Renal pelvis (tissue), 12 donors: ENCODE results near the gene B3GLCT. TPM values are rescaled to one million over a fixed set of nuclear protein-coding genes. Genes with fewer than 3 reads are reported as not detected.
A peak's percentile ranks its signal among the peaks of the same experiment; 100 is the strongest.

Experiments
- DNase-seq: peaks from one replicate; pipeline ENCODE4 v3.0.0-alpha.2; 2013
- long read RNA-seq, 16 experiments: transcript quantifications; one replicate each; lab custom pipeline, GENCODE V29; 2026
- polyA plus RNA-seq, 3 donors: library from polyadenylated mRNA; unstranded; fragments of 120-200 nt; gene quantifications; one replicate each; pipeline ENCODE4 v1.2.1, GENCODE V29; 2013; ENCODE audit not compliant: insufficient read length in 3 of 3

The B3GLCT gene
- polyA plus RNA-seq = 10 to 100 TPM; 16.7 to 22.1 (median 16.8) TPM
- long read RNA-seq, donor 1, full-length matches to known transcripts = 5 of 5 reads
- long read RNA-seq, donor 1, partial matches to known transcripts = 0 of 5 reads
- long read RNA-seq, donor 1, other reads (novel, unspliced or antisense) = 0 of 5 reads
- long read RNA-seq, donor 2, full-length matches to known transcripts = 7 of 40 reads
- long read RNA-seq, donor 2, partial matches to known transcripts = 33 of 40 reads
- long read RNA-seq, donor 2, other reads (novel, unspliced or antisense) = 0 of 40 reads
- long read RNA-seq, donor 3, full-length matches to known transcripts = 6 of 6 reads
- long read RNA-seq, donor 3, partial matches to known transcripts = 0 of 6 reads
- long read RNA-seq, donor 3, other reads (novel, unspliced or antisense) = 0 of 6 reads
- long read RNA-seq, donor 4, full-length matches to known transcripts = 3 of 3 reads
- long read RNA-seq, donor 4, partial matches to known transcripts = 0 of 3 reads
- long read RNA-seq, donor 4, other reads (novel, unspliced or antisense) = 0 of 3 reads
- long read RNA-seq, donor 5, full-length matches to known transcripts = 2 of 2 reads
- long read RNA-seq, donor 5, partial matches to known transcripts = 0 of 2 reads
- long read RNA-seq, donor 5, other reads (novel, unspliced or antisense) = 0 of 2 reads
- long read RNA-seq, donor 6, full-length matches to known transcripts = 2 of 2 reads
- long read RNA-seq, donor 6, partial matches to known transcripts = 0 of 2 reads
- long read RNA-seq, donor 6, other reads (novel, unspliced or antisense) = 0 of 2 reads
- long read RNA-seq, donor 7, full-length matches to known transcripts = 10 of 10 reads
- long read RNA-seq, donor 7, partial matches to known transcripts = 0 of 10 reads
- long read RNA-seq, donor 7, other reads (novel, unspliced or antisense) = 0 of 10 reads
- long read RNA-seq, donor 8, full-length matches to known transcripts = 1 of 1 reads
- long read RNA-seq, donor 8, partial matches to known transcripts = 0 of 1 reads
- long read RNA-seq, donor 8, other reads (novel, unspliced or antisense) = 0 of 1 reads
- long read RNA-seq, donor 9, full-length matches to known transcripts = 6 of 6 reads
- long read RNA-seq, donor 9, partial matches to known transcripts = 0 of 6 reads
- long read RNA-seq, donor 9, other reads (novel, unspliced or antisense) = 0 of 6 reads
- long read RNA-seq, donor 10, full-length matches to known transcripts = 4 of 4 reads
- long read RNA-seq, donor 10, partial matches to known transcripts = 0 of 4 reads
- long read RNA-seq, donor 10, other reads (novel, unspliced or antisense) = 0 of 4 reads
- long read RNA-seq, donor 11, full-length matches to known transcripts = 4 of 4 reads
- long read RNA-seq, donor 11, partial matches to known transcripts = 0 of 4 reads
- long read RNA-seq, donor 11, other reads (novel, unspliced or antisense) = 0 of 4 reads
- long read RNA-seq, donor 12, full-length matches to known transcripts = 6 of 6 reads
- long read RNA-seq, donor 12, partial matches to known transcripts = 0 of 6 reads
- long read RNA-seq, donor 12, other reads (novel, unspliced or antisense) = 0 of 6 reads
- long read RNA-seq, donor 13, full-length matches to known transcripts = 3 of 3 reads
- long read RNA-seq, donor 13, partial matches to known transcripts = 0 of 3 reads
- long read RNA-seq, donor 13, other reads (novel, unspliced or antisense) = 0 of 3 reads
- long read RNA-seq, donor 14 = 0 reads
- long read RNA-seq, donor 15, full-length matches to known transcripts = 4 of 4 reads
- long read RNA-seq, donor 15, partial matches to known transcripts = 0 of 4 reads
- long read RNA-seq, donor 15, other reads (novel, unspliced or antisense) = 0 of 4 reads
- long read RNA-seq, donor 16, full-length matches to known transcripts = 6 of 6 reads
- long read RNA-seq, donor 16, partial matches to known transcripts = 0 of 6 reads
- long read RNA-seq, donor 16, other reads (novel, unspliced or antisense) = 0 of 6 reads

DNA sequence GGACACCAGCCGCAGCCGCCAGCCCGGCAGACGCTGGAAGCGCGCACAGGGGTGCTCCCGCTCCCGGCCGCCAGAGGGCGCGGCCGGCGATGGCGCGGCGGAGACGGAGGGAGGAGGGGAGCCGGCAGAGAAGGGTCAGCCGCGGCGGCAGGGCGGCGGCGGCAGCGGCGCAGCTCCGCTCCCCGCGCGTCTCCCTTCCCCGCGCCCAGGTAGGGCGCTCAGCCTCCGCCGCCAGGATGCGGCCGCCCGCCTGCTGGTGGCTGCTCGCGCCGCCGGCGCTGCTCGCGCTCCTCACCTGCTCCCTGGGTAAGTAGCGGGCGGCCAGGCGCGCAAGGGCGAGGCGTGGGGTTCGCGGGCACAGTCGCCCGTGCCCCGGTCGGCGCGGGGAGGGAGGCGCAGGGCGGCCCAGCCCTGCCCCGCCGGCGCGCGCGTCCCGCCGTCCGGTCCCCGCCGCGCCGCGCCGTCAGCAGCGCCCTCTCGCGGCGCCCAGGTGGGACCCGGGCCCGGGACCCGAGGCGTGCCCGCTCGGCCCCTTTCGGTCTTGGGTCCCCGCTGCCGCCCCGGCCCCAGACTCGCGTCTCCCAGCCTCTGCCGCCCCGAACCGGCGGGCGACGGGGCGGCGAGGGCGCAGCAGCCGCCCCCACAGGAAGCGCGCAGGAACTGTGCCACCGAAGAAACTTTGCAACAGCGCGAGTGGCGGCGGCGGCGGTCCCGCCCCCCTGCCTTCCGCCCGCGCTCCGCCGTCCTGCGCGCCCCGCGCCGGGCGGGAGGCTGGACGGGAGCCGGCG, at the start of gene B3GLCT:
TSS of gene B3GLCT (plus strand) at position 127 of the 788 bp plus-strand sequence. CDS start at position 237, 110 bp downstream.
- DNase-seq = peak; percentile 83

DNA sequence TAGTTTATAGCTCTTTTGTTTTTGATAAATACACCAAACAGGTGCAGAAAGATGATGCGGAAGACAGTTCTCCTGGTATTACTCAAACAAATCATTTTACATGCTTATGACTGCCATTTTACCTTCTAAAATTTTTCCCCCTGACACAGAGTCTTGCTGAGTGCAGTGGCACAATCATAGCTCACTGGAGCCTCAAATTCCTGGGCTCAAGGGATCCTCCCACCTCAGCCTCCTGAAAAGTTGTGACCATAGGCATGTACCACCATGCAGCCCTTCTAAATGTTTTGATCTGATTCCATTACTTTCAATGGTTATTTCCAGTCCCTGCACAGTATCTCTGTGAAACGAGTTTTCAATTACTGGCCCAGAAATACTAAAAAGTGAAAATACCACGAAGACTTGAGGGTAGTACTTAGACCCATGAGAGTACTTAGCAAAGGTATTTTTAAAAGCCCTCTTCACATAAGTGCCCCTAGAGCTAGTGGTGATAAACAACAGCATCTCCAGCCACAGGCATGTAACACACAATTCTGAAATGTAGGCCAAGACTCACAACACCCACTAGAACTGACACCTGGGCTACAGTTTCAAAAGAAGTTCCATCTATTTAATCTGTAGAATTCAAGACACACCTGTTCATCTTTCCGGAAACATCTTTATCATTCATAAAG, 49.3 kb upstream of the B3GLCT start:
- no peak for DNase-seq

GRCh38 chr13:31151837-31152236, 47.9 kb upstream of the B3GLCT start:
- no peak for DNase-seq

- no peak for DNase-seq
Observed at GRCh38 chr13:31154939-31155338, 44.8 kb upstream of the B3GLCT start.

GRCh38 chr13:31159306-31159705, 40.5 kb upstream of the B3GLCT start:
- no peak for DNase-seq

DNA sequence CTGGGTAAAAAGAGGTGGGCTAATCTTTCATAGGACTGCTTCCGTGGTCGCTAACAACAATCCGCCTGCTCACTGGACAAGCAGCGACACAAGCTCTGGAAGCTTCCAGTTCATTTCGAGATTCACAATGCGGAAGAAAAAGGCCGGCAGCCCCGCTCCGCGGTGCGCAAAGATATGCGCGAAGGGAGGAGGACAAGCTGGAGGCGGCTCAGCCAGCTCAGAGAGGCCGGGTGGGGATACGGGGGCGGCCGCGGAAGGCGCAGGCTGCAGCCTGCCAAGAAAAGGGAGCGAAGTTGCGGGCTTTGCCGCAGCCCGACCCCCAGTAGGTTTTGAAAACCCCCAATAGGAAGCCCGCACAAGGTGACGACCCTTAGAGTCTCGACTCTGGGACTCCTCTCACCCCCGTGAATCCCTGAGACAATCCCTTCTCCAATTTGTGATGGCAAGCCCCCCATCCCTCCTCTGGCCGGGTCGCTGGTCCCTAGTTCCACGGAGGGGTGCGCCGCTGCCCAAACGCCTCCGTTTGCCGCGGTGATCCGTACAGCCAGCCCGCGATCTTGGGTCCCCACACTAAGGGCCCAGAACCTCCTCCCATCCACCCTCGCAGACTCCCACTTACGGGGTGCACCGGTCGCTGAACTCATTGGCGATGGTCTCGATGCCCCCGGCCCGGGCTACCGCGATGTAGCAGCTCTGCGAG, 38.8 kb upstream of the B3GLCT start:
- peak; percentile 72 for DNase-seq

DNA sequence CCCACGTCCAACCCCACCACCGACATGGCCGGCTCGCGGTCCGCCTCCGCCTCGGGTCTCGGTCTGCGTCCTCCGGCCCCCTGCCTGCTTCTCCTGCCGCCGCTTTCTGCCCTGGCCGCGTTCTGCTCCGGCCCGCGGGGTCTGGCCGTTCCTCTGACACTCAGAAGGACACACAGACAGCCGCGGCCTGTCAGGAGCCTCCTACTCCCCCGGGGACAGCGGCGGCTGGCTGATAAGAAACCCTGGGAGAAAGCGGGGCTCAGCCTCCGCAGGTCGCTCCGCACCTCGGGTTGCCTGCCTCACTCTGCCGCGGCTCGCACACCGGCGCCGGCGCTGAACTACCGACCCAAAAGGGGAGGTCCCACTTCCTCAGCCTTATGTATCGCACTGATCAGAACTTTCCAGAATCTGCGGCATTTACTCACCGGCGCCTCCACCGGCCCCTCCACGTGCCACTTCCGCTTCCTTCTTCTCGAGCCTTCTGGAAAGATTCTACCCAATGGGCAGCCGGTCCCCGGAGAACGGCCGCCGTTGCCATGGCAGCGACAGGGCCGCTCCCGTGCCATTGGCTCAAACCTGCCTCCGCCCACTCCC, 38.1 kb upstream of the B3GLCT start, which contains the start of gene HSPH1:
TSS of gene HSPH1 (minus strand) at position 348 of the 594 bp plus-strand sequence. CDS start at position 26, 322 bp downstream.
- peak; percentile 98 for DNase-seq

DNA sequence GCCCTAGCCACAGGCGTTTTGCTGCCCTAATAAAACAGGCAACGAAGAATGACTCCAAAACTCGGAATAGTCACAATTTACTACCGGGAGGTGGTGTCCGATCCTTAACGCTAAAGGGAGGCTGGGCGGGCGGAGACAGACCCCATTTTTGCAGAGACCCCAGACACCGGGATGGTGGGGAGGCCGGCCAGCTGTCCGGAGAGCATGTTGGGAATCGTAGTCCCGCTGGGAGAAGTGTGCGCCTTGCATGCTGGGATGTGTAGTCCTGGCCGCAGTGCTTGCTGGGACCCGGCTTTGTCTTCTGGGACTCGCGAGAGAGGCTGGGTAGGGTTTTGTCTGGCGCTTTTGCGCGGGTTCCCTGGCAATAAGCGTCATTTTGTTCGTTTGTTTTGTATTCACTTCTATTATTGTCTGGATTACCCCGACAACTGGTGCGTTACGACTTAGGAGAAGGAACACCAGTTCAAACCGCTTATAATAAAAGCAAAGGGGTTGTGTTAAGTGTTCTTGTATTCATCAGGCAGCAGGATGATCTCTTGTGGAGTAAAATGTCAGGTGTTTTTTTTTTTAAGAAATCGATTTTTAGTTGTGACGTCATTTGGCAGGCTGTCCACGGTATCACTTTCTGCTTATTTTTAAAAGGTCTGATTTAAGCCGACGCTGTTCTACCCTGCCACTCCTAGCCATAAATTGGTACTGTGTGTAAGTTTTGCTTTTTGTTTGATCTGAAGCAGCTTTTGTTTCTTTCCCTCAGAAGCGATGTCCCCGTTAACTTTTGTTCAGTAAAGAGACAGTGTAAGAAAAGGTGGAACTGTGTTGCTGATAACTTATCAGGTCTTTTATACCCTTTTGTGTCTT, 37.4 kb upstream of the B3GLCT start:
- DNase-seq = peak; percentile 98

GRCh38 chr13:31166591-31166990, 33.2 kb upstream of the B3GLCT start:
- DNase-seq = no peak

- DNase-seq = no peak
Observed at GRCh38 chr13:31167490-31167889, 32.3 kb upstream of the B3GLCT start.

DNA sequence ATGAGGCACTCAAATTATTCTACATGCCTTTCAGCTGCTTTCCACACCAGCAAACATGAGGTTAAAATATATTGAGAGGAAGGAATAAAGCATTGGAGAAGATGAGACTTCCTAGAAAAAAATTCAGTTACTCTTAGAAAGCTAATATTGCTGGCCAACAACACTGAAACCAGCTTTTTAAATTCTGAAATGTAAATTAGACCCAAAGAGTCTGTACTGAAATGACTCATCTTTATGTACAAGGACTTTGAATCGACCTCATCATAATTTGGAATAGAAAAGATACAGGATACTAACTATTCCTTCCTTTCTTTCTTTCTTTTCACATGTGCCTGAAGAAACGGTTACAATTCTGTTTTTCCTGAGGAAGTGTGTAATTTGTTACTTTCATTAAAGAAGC, 31.6 kb upstream of the B3GLCT start:
- no peak for DNase-seq

GRCh38 chr13:31168736-31169135, 31.0 kb upstream of the B3GLCT start:
- DNase-seq = no peak

DNA sequence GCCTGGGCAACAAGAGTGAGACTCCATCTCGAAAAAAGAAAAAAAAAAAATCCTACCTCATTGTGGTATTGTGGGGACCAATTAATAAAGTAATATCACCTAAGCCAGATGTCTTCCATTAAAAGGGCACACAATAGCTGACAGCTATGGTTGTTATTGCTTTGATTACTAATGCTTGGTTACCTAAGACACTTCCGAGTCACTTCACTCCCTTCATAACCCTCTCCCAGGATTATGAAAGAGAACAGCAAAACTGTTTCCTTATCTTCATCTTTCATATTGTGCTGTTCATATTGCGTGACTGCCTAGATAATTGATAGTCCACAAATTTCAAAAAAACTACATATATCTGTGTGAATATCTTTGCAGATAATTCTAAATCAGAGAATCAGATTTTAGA, 27.8 kb upstream of the B3GLCT start:
- DNase-seq = no peak

- no peak for DNase-seq
Observed at GRCh38 chr13:31172535-31172934, 27.2 kb upstream of the B3GLCT start.

DNA sequence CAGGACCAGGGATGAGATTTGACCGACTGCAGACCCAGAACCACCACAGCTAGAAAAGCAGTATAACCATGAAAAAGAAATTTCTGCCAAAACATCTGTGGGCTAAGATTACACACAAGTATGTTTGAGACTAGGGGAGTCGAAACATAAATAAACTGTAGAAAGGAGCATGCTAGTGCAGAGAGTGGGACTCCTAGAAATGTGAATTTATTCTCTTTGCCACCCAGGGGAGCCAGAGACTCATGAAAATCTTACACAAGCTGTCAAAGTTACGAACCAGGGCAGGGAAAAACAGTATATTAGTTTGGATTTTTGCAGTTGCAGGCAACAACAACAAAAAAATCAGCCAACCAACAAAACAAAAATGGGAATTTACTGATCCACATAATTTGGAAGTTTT, 25.8 kb upstream of the B3GLCT start:
- no peak for DNase-seq

DNA sequence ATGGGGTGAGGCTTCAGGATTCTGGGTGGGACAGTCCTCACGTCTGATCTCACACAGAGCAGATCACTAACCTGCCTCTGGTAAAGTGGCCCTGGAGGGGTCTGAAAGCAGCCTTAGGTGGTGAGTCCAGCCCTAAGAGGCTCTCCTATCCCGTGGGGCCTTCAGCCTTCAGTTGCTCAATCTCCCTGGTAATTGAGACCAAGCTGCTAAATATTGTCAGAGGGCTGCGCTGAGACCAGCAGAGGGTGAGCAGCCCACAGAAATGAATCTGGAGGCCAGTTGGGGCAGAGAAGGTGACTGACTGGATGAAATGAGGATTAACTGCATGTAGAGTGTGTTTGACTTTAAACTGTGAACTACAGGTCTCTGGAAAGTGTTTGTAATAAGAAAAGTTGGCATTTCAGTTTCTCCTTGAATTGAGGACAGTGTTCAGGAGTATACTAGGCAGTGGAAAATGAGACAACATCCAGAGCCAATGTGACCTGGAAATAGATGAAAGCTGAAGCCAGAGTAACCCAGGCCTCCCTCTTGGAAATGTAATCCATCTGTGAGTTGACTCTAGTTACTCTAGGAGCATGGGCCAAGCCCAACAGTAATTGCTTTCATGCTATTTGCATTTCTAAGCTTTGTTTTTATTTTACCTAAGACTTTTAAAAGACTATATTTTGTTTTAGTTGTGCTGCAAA, 23.8 kb upstream of the B3GLCT start:
- DNase-seq = no peak
